Middle frontal gyrus (tissue), 1 donor: ENCODE data around the gene SH2D1A.

Source experiments
- DNase-seq: peaks from one replicate; pipeline ENCODE4 v3.0.0-alpha.2; 2015; ENCODE audit warnings: low spot score; ENCODE audit errors: extremely low spot score

The SH2D1A gene

DNA sequence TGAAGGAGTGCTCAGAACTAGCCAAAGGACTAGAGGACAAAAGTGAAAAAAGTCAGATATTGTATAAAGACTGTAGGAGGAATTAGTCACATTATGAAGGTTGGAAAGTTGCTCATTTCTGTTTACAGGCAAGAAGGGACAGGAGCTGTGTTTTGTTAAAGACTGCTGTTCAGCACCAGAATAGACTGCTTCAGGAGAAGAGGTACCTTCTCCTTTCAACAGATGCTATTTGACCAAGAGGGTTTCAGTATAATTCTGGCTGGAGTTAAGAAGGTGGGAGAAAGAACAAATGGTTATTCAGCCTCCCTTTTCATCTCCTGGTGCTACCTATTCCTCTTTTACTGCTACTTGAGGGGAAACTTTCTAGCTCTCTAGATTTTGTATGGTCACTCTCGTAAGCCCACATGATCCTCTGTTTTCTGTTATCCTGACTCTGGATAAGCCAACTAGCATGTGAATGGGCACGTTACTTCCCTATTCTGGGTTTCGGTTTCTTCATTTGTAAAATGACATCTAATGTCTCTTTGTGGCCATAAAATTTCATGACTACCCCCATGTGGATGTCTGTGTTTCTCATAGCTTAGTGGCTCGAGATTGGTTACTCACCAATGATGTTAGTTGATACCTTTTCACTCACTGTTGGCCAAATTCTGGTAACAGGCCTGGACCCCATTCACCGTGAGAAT lies 68.9 kb downstream of the SH2D1A start:
- no peak for DNase-seq

DNA sequence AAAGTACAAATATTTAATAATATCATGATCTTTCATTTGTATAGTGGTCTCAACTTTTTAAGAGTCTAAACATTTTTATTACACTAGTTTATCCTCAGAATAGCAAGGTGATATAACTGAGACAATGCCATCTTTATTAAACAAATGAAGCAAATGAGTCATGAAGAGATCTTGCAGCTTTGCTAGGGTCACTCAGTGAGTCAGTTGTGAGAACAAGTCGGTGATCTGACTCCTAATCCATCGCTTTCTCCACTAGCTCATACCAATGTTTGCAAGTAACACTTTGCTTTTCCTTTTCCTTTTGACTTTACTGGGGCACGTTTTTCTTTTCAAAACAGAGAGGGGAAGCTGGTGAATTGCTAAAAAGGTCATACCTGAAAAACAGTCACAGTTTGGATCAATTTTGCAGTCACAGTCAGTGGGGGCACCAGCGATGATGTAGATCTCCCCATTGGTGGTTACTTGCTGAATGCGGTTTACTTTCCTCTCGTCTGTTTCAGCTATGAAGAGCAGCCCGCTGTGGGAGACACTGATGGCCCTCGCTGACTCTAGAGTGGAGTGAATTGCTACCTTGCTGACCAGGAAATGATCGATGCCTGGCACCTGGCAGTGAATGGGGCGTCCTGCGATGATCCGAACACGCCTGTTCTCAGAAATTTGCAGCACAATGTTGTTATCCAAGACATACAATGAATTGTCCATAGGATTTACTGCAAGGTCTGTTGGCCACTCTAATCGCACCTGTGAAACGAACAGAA lies 75.7 kb downstream of the SH2D1A start:
- DNase-seq: no peak
